Activated naive CD4-positive, alpha-beta T cell (primary cell): ENCODE results near the gene HSPA1L.
"Not testable (repeated sequence)": the region's sequence is repeated elsewhere in the genome, so short reads cannot be mapped to it uniquely, and the experiment has no call there.

Source experiments
- DNase-seq, 4 experiments: peaks; one replicate each; lab custom pipeline; 2025; lab: John Stamatoyannopoulos, UW

Gene HSPA1L

DNA sequence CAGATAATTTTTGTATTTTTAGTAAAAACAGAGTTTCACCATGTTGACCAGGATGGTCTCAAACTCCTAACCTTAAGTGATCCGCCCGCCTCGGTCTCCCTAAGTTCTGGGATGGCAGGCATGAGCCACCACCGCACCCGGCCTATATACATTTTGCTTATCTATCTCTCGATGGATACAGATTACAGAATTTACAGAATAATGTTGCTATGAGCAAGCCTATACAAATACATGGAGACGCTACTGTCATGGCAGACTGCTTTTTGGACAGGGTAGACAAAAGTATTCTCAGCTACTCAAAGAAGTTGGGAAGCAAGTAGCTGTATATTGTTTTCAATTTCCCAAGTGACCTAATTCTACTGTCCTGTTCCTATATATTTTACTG, 1.6 kb downstream of the HSPA1L start:
- DNase-seq: no peak

- DNase-seq: no peak
Observed at GRCh38 chr6:31811645-31812044, 3.4 kb downstream of the HSPA1L start.

DNA sequence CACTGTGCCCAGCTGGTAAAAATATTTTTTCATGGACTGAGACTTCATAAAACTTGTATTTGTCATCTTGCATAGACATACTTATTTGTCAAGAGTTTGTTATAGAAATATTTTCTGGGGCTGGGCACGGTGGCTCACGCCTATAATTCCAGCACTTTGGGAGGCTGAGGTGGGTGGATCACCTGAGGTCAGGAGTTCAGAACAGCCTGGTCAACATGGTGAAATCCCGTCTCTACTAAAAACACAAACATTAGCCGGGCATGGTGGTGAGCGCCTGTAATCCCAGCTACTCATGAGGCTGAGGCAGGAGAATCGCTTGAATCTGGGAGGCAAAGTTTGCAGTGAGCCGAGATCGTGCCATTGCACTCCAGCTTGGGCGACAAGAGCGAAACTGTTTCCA, 6.5 kb downstream of the HSPA1L start:
- DNase-seq: not testable (repeated sequence)

- DNase-seq: peak; percentile 83 to 95 (median 89)
Observed at GRCh38 chr6:31806470-31807272, 8.4 kb downstream of the HSPA1L start, which contains the start of gene LSM2. Gene LSM2, minus strand, starts transcription at chr6:31806966. Its CDS starts 209 bp downstream, at chr6:31806757.

DNA sequence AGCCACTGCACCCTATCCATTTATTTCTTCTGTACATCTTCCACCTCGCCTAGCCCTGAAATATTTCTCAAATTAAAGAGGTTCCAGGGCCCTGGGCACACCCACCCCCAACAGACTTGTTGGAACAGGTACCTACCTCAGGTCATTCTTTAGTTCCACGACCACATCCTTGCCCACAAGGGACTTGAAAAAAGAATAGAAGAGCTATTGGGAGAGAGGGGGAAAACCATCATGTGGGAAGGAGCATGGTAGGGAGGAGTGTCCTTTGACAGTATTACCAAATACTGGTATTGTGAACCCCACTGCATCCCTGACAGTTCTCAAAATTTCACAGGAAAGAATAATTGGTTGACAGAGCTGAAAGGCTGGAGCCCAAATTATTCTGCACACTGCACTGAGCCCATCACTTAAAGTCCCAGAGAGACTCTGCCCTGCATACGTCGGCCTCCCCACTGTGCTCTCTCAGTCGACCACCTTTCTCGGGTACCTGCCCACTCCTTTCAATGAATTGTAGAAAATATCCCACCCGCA, 9.1 kb downstream of the HSPA1L start:
- no peak for DNase-seq

- DNase-seq: not testable (repeated sequence)
Observed at GRCh38 chr6:31801031-31801927, 13.8 kb downstream of the HSPA1L start.

DNA sequence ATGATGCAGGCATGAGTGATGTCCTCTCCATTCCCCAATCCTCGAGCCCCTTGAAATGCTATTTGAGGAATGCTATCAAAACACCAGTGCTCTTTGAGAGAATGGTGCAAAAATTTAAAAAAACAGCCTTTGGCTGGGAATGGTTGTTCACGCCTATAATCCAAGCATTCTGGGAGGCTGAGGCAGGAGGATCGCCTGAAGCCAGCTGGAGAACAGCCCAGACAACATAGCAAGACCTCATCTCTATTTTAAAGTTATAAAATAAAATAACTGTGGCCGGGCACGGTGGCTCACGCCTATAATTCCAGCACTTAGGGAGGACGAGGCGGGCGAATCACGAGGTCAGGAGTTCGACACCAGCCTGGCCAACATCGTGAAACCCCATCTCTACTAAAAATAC, 15.3 kb downstream of the HSPA1L start:
- no peak for DNase-seq

GRCh38 chr6:31797588-31797987, 17.5 kb downstream of the HSPA1L start:
- no peak for DNase-seq

GRCh38 chr6:31796993-31797385, 18.1 kb downstream of the HSPA1L start:
- DNase-seq: no peak

- peak; percentile 58 to 83 (median 70) for DNase-seq
Observed at GRCh38 chr6:31795616-31796298, 19.3 kb downstream of the HSPA1L start, which contains the start of gene VARS1. Gene VARS1, minus strand, starts transcription at chr6:31795752. Its CDS starts 535 bp downstream, at chr6:31795217.

- DNase-seq: no peak
Observed at GRCh38 chr6:31794866-31795615, 20.0 kb downstream of the HSPA1L start.

DNA sequence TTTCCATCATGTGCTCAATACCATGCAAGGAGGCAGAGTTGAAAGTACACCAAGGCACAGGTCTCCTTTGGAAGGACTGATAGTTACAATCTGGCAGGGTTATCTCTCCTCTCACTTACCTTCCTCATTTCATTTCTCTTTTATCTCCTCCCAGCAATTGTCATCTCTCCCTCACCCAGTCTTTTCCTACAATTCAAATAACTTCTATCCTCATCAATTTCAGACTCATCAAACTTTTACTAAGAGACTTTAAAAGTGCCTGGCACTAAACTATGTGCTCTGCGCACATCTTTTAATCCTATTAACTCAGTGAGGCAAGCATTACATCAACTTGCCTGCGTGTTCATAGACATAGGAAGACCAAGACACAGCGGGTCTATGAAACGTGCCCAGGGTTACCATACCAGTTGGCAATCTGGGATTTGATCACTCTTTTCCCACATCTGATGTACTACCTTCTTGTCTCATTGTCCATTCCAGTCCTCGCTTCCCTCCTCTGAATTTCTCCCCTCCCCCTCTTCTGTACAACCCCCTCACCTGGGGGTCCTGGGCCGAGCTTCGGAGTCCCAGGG, 20.7 kb downstream of the HSPA1L start:
- DNase-seq: no peak

DNA sequence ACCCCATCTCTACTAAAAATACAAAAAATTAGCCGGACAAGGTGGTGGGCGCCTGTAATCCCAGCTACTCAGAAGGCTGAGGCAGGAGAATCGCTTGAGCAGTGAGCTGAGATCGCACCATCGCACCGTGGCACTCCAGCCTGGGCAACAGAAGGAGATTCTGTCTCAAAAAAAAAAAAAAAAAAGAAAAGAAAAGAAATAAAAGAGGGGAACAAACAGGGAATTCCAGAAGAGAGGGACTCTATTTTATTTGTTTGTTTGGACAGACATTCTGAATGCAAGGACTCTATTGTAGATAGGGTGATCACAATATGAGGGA, 21.2 kb downstream of the HSPA1L start:
- not testable (repeated sequence) for DNase-seq

- DNase-seq: no peak
Observed at GRCh38 chr6:31792761-31793171, 22.3 kb downstream of the HSPA1L start.

GRCh38 chr6:31792090-31792374, 23.1 kb downstream of the HSPA1L start:
- DNase-seq: no peak

DNA sequence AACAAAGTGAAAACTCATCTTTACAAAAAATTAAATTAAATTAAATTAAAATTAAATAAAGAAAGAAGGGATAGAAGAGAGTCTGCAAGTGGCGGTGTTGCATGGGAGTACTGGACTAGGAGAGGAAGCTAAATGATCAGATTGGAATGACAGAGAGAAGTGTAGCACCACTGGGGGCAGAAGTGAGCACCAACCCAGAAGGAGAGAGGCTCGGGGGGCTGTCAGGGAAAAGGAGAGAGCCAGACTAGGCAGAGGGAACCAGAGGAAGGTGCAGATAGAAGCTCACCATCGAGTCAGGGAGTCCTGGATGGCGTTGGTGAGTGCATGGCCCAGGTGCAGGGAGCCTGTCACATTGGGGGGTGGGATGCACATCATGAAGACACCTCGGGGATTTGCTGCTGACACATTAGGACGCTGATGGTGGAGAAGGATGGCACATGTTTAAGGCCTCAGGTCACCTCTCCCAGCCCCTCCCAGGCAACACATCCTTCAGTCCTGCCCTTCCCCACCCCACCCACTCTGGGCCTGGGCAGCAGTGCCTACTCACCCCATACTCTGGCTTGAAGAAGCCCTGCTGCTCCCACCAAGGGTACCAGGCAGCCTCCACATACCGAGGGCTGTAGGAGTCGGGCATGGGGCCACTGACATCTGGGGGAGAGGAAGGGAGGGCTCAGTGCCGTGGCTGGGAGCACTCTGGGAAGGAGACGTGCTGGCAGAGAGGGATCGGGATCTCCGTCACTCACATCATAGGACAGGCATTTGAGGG, 23.6 kb downstream of the HSPA1L start:
- DNase-seq: peak in 1 of 4 experiments; percentile 16

DNA sequence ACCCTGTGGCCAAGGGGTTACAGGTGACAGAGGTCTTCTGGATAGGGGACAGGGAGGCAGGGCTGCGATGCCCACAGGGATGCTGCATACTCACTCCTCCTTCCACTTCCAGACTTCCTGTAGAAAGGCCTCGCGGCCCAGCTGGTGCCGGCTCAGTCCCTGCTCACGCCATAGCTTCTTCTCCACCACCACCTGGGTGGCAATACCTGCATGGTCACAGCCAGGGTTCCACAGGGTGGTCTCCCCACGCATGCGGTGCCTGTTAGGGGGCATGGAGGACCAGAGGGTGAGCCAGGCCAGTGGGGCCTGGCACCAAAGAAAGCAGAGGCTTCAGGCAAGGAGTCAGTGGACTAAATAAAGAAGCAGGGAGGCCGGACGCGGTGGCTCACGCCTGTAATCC, 29.6 kb downstream of the HSPA1L start:
- DNase-seq: no peak

GRCh38 chr6:31784098-31784925, 30.8 kb downstream of the HSPA1L start:
- no peak for DNase-seq

- DNase-seq: no peak
Observed at GRCh38 chr6:31782126-31782855, 32.8 kb downstream of the HSPA1L start.
